NCI-H2029 (cell line): ENCODE results near the gene POLK.
A peak's percentile ranks its signal among the peaks of the same experiment; 100 is the strongest.

Experiments
- DNase-seq: peaks from one replicate; lab custom pipeline; 2025; lab: John Stamatoyannopoulos, UW

The POLK gene

DNA sequence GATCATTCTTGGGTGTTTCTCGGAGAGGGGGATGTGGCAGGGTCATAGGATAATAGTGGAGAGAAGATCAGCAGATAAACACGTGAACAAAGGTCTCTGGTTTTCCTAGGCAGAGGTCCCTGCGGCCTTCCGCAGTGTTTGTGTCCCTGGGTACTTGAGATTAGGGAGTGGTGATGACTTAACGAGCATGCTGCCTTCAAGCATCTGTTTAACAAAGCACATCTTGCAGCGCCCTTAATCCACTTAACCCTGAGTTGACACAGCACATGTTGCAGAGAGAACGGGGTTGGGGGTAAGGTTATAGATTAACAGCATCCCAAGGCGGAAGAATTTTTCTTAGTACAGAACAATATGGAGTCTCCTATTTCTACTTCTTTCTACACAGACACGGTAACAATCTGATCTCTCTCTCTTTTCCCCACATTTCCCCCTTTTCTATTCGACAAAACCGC is 99.2 kb downstream of the POLK start:
- peak; percentile 23 for DNase-seq

DNA sequence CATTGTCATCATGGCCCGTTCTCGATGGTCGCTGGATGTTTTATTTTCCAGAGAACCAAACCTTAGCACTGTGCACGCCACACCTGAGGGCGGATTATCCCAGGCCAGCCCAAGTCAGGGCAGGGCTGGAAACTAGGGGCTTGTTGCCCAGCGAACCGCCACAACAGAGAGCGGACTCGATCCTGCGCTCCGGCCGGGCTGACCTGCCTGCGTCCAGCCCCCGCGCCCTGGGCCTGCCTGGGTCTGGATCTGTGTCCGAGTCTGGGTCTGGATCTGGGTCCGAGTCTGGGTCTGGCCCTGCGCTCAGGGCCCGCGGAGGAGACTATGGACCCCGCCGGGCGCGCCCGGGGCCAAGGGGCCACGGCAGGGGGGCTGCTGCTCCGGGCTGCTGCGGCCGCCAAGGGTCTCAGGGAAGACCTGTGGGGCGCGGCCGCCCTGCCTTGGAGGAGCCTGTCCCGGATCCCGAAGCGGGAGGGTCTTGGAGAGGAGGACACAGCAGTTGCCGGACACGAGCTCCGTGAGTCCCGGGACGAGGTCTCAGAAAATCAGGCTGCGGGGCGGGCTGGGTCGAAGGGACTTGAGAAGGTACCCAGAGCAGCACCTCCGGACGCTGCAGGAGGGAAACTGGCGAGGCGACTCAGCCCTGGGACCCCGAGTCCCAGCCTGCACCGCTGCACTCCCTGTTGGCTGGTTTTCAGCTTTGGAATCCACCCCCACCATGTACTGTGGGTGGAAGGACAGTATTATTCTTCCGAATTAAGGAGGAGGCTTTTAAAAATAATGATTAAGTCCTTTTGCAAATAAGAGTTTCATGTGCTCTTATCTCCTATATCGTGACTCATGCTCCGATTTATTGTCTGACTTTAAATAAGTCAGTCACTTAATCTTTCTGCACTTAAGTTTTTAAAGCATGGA is 99.9 kb downstream of the POLK start, which contains the start of gene ANKDD1B:
Gene ANKDD1B (plus strand): TSS at position 143 of the 915 bp plus-strand sequence. CDS start 182 bp downstream, at position 325.
- no peak for DNase-seq

DNA sequence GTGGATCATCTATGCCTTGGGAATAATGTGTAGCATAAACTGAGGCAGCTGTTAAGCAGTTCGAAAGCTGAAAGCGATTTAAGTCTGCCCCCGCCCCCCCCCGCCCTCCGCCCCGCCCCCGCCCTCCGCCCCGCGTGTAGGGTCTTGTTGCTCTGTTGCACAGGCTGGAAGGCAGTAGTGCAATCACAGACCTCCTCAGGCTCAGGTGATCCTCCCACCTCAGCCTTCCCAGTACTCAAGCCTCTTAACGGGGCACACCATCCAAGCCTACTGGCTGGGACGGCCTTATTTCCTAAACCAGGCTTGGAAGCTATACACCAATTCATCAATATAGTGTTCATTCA is 100.5 kb downstream of the POLK start:
- DNase-seq, result no peak

DNA sequence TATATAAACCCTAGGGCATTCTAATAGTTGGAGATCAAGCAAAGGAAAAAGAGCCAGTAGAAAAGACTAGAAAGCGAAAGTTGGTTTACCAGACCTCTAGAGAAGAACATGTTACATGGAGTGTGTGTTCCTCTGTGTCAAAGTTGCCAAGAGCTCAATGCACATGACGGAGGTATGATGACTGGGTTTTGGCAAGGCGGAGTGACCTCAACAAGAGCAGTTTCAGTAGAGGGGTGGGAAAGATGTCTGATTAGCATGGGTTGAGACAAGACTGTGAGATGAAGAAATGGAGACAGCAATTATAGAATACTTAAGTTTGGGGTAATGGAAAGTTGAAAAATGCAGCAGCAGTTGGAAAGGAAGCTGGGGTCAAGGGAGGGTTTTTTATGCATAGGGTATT is 101.2 kb downstream of the POLK start:
- DNase-seq, result no peak

DNA sequence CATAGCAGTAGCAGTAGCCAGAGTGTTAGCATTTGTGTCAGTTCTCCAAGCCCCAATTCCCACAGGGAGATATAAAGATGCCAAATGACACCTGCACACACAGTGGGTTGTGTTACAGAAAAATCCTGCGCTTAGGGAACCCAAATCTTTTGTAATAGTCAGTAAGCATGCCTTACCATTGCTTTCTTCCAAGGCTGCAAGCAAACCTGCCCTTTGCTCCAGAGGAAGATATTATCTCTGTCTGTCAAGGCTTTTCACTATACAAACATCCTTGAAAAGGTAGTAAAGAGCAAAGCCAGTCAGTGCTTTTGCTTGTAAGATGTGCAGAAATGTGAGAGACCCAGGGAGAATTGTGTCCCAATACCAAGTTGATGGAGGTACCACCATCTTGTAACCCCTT is 102.5 kb downstream of the POLK start:
- DNase-seq, result no peak

DNA sequence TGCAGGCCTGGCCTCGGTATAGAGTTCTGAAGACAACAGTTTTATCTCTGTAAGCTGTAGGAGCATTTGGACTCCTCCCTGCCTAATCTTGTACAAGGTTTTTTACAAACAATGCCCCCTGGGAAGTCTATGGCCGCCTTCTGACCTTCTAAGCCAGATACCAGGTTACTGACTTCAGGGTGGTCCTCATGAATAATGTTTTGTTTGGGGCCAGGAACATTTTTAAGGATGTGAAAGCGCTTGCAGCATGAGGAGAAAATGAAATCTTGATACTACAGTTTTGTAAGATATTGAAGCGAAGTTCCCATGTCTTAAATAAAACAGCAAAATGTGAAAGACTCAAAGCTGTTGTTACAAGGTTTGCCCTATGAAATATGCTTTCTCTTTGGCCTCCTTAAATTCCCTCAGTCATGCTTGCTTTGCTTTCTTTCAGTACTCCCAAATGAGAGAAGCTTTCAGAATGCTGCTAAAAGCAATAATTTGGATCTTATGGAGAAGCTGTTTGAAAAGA is 104.7 kb downstream of the POLK start:
- no peak for DNase-seq

DNA sequence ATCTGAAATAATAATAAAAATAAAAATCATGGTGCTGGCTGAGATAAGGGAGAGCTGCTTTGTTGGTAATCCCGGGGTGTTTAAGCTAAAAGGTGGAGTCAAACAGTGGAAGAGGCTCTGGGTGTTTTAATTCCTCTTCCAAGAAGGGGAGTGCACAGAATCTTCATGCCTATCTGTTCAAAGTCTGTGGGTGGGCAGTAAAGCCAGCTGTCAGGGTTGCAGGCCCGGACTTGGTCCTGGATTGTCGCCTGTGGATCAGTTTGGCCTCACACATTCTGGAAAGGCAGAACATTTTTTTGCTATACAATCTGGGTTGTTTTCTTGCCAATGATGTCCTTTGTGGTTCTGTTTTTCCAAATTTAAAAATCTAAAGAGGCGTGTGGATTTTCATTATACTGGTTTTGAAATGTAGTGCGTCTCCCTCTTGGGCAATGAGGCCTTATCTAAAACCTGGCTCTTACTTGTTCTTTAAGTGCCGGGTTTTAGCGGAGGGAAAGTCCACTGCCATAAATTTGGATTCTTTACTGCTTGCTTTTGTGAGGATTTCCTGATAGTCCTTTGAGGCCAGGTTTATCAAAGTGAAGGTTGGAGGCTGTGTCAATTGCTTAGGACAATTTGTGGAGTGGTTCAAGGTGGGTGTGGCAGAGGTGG is 105.4 kb downstream of the POLK start:
- no peak for DNase-seq

DNA sequence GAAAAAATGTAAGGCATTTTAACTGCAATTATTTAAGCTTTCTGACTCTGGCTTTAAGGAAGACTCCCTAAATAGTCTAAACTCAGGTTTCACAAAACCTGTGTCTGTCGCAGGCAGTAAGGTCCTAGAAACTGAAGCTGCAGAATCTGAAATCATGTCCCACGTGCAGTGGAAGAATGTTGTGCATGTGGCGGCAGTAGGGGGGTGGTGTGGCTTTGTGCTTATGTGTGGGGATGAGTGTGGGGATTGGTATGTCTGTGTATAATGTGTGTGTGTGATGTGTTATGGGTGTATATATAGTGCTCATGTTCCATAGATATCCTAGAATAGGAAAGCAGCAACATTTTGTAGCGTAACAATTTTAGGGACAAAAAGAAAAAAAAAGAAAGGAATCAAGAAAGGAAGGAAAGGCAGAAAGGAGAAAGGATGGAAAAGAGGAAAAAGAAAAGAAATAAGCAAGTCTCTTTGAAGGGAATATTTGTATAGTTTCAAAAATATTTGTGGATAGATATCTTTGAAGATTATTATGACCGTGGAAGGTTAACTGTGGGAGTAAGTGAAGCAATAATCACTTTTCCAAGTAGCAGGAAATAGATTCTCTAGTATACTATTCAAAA is 106.2 kb downstream of the POLK start:
- no peak for DNase-seq

DNA sequence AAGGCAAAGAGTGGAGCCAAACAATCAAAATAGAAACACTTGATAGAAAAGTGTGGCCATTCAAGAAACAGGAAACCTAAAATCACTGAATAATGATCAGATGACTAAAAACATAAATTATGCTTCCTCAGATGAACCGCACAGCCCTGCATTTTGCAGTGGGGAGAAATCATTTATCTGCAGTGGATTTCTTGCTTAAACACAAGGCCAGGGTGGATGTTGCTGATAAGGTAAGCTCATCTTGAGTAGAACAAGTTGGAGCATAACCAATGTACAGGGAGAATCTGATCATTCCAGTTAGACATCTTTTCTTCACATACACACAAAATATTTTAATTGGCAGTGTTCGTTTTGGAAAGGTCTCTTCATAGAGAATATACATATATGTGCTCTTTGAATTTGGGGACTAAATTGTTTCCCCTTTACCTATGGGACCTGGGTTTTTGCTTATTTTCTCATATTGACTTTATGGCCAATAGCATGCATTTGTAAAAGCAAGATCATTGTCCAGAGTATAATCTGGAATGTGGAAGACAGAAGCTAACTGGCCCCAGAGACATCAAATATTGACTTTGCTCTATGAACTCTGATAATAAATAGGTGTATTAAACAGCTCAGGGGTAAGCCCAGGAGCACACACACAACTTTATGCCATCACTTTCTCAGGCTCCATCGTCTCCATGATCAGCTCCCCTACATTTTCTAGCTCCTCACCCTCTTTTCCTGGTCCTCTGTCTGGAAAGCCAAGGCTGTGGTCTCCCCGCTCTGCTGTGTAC is 108.7 kb downstream of the POLK start:
- no peak for DNase-seq

DNA sequence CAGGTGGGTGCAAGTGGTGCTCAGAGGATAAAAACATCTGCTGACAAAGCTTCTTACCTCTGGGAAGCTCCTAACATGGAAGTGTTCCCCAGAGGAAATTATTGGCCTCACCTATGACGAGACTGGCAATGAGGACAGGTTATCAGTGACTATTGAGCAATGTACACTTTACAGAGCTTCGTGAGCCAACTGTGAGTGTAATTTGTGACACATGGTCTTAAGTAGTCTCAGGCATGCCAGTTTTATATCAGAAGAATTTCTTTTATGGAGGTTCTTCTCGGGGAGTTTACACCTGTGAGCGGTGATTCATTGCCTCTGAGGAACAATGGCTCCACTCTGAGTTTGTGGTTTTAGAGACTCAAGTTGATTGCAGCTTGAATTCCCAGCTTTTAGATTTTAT is 110.9 kb downstream of the POLK start:
- DNase-seq, result no peak

DNA sequence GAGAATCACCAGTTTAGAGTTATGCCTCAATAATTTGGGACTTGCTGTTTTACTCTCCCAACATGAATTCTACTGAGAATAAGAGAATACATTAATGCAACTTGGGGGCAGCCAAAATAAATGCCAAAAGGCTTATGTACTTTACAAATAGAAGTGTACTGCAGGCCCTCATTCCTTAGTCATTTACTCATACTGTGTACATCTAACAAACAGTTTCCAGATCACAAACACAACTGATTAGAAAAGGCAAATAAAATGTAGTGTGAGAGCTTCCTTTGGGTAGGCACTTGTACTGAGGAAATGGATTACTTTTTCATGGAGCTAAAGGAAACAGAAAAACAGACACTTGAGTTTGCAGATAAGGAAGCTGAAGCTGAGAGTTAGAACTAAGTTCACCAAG is 112.2 kb downstream of the POLK start:
- no peak for DNase-seq

DNA sequence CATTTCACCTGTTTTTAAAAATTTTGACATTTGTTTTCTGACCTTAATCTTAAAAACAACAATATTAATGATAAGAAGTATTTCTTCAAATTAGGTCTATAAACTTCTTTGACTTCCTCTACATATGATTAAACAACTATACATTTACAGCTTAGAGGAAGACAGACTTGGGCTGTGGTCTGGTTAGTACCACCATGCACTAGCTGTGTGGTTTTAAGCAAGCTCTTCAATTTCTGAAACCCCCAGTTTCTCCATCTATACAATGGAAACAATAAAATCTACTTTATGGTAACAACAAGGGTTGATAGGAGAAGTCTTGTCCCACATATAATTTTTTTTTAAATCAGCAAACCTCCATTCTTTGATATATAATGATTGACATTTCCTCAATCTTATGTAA is 115.3 kb downstream of the POLK start:
- no peak for DNase-seq

DNA sequence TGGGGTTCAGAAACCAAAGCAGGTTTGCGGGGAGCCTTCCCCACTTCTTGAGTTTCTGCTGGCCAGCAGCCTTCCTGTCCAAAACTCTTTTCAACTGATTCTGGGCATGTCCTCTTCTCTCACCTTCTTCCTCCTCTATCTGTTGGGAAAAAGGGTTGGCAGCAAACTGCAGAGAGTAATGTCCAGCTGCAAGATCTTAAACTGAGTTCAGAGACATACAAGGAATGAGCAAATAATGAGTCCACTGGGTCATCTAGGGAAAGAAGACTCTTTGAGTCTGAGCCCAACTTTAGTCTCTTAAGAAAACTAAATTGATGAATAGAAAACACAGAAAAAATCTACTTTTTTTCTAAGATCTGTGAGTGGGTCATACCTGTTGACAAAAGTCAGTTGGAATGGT is 116.1 kb downstream of the POLK start:
- no peak for DNase-seq

DNA sequence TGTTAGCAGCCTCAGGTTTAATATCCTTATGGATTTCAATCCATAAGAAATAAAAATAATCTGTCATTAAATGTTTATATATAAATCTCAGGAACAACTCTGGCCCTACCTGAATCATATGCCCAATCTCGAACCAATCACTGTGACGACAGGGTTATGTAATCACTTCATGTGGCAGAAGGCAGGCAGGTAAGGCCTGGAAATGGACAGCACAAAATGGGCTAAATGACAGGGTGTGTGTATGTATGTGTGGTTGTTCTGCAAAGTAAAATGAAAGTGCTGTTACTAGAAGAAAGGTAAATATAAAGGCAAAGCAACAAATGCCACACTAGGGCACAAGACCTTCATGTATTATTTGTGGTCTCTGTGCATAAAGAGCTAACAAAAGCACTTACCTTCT is 119.2 kb downstream of the POLK start:
- no peak for DNase-seq

DNA sequence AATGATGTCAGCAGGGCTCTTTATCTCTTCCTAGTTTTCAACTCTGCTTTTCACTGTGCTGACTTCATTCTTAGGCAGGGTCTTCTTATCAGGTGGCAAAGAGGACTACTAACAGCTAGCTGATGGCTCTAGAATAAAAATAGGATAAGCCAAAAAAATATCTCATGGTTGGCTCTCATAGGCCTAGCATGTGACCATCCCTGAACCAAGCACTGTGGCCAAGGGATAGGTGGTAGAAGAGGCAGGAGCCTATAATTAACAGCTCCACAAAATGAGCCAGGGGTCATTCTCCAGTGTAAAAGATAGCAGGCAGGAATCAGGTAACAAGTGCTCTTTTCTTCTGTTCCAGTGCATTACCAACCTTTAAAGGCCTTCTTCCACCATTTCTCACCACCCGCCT is 120.6 kb downstream of the POLK start:
- DNase-seq, result no peak

DNA sequence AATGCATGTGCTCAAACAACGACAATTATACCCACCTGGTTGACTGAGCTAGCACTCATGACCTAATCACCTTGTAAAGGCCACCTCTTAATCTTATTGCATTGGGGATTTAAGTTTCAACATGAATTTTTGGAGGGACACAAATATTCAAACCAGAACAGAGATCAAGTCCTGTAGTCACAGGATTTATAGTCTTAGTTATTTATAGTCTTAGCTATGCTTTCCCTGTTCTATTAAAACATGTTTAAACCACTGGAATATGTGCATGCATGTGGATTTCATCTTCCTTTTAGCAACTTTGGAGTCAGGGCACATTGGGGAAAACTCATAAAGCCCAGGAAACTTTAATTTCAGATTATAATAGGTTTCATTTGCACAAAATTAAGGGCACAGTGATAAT is 126.3 kb downstream of the POLK start:
- DNase-seq, result no peak

DNA sequence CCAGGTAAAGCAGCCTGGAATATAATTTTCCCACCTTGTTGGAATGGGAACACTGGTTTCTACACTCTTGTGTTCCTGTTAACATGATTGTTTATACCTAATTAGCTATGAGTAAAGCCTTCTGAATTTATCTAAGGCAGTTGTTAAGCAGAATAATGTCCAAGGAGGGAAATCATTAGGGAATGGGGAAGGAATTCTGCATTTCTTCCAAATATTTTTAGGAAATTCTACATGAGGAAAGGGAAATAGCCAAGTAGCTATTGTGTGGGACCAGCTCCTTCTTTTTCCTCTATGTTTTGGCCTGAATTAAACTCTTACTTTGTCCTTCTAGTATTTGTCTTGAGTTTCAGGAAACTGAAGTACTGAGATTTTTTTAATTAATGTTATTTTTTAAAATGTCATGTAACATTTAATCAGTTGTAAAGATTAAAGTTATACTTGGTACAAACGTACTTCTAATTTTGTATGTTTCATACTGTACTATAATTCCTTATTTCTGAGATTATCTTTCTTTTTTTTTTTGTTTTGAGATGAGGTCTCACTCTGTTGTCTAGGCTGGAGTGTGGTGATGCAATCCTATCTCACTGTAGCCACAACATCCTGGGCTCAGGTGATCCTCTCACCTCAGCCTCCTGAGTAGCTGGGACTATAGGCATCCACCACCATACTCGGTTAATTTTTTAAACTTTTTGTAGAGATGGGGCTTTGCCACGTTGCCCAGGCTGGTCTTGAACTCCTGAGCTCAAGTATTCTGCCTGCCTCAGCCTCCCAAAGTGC is 128.0 kb downstream of the POLK start:
- DNase-seq, result no peak

DNA sequence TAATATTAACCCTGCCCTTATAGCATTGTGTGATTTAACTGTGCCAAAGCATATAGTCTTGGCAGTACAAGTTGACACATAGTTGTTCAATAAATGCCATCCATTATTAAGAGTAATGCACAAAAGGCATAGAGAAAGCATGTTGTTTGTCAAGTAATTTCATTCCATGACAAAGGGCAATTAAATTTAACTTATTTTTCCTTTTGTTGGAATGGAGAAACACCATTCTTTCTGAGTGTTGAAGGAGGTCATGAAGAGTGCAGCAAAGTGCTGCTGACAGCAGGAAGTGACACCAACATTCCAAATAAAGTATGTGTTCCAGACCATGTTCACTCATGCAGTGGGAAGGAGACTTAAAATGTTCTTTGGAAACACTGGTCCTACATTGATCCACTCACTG is 128.7 kb downstream of the POLK start:
- DNase-seq, result no peak

DNA sequence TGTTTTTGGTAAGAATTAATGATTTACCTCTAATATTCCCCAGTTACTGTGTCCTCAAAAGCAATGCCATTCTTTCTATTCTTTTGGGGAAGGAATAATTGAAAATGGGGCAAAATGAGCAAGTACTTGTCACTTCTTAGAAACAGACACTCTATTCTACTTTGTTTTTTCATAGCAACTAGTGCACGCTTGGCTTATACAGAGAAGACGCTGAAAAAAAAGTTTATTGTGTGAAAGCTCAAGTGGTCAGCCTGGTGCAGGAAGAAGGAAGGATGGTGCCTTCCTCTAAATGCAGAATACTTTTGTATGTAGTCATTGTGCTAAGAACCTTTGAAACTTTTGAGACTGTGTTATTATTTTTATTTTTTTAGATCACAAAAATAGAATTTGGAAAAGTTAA is 129.1 kb downstream of the POLK start:
- DNase-seq, result no peak

DNA sequence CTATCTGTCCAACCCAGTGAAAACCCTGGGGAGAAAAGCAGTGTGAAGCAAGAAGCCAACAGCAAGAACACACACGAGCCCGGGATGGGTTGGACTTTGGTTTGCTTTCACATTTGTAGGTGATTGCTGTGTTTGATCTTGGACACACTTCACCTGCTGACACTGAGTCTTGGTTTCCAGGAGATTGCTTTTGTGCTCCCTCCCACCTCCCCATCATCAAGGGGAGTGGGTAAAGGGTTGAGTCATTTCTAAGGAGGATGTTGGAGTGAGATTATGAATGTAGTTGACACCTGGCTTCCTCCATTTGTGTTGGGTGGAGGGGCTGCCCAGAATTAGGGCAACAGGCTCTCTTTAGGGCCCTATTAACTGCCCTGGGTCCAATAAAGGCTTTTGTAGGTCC is 137.0 kb downstream of the POLK start:
- DNase-seq, result no peak
